Activated T-cell treated with anti-CD3 and anti-CD28 coated beads for 4 hours (primary cell): ENCODE results near the gene TMIGD3.

ENCODE experiments used
- DNase-seq: peaks from one replicate; pipeline ENCODE4 v3.0.0-alpha.2; 2020

Gene TMIGD3

GRCh38 chr1:111474521-111474920 lies 28.9 kb downstream of the TMIGD3 start:
- DNase-seq: no peak

- DNase-seq: no peak
Measured at GRCh38 chr1:111474106-111474505, 29.3 kb downstream of the TMIGD3 start.

GRCh38 chr1:111471538-111471937 lies 31.9 kb downstream of the TMIGD3 start:
- no peak for DNase-seq

- peak; percentile 44 for DNase-seq
Measured at GRCh38 chr1:111471012-111471411, 32.4 kb downstream of the TMIGD3 start.

- DNase-seq: no peak
Measured at GRCh38 chr1:111470596-111470995, 32.8 kb downstream of the TMIGD3 start.

- no peak for DNase-seq
Measured at GRCh38 chr1:111469539-111469938, 33.9 kb downstream of the TMIGD3 start.

GRCh38 chr1:111468717-111469100 lies 34.7 kb downstream of the TMIGD3 start:
- DNase-seq: no peak

GRCh38 chr1:111467865-111468716 lies 35.3 kb downstream of the TMIGD3 start:
- no peak for DNase-seq

- DNase-seq: no peak
Measured at GRCh38 chr1:111466480-111466879, 37.0 kb downstream of the TMIGD3 start.

GRCh38 chr1:111465754-111466153 lies 37.7 kb downstream of the TMIGD3 start:
- DNase-seq: no peak

GRCh38 chr1:111463029-111463683 lies 40.3 kb downstream of the TMIGD3 start:
- no peak for DNase-seq

- no peak for DNase-seq
Measured at GRCh38 chr1:111462370-111463028, 40.9 kb downstream of the TMIGD3 start.

GRCh38 chr1:111461765-111462164 lies 41.7 kb downstream of the TMIGD3 start:
- DNase-seq: no peak

GRCh38 chr1:111455642-111456031 lies 47.8 kb downstream of the TMIGD3 start:
- DNase-seq: no peak

- no peak for DNase-seq
Measured at GRCh38 chr1:111454859-111455641, 48.4 kb downstream of the TMIGD3 start.

- no peak for DNase-seq
Measured at GRCh38 chr1:111453706-111454105, 49.7 kb downstream of the TMIGD3 start.

- DNase-seq: no peak
Measured at GRCh38 chr1:111452581-111452980, 50.9 kb downstream of the TMIGD3 start.

- DNase-seq: no peak
Measured at GRCh38 chr1:111450185-111450584, 53.2 kb downstream of the TMIGD3 start.

GRCh38 chr1:111449703-111450017 lies 53.8 kb downstream of the TMIGD3 start:
- no peak for DNase-seq

GRCh38 chr1:111448918-111449702 lies 54.3 kb downstream of the TMIGD3 start, which contains the start of the genes ATP5PB and WDR77:
ATP5PB (plus strand) TSS chr1:111449464; CDS start chr1:111449542, 78 bp downstream.
WDR77 (minus strand) TSS chr1:111449256; CDS start chr1:111449169, 87 bp downstream.
- DNase-seq: peak; percentile 80

- peak; percentile 18 for DNase-seq
Measured at GRCh38 chr1:111448482-111448917, 54.9 kb downstream of the TMIGD3 start.
